WERI-Rb-1 (cell line): ENCODE results near the gene SDK2.

ENCODE experiments used
- DNase-seq: peaks from one replicate; pipeline ENCODE4 v3.0.0-alpha.2; 2020
- H3K27ac ChIP-seq: fragments of 250-450 bp; sonication (Bioruptor Pico); 2 replicates; pipeline ENCODE4 v1.5.1; 2020; ENCODE audit warnings: mild to moderate bottlenecking, moderate library complexity
- H3K27me3 ChIP-seq: fragments of 250-450 bp; sonication (Bioruptor Pico); 2 replicates; pipeline ENCODE4 v1.5.1; 2021; ENCODE audit warnings: mild to moderate bottlenecking, low read depth, moderate library complexity; ENCODE audit not compliant: insufficient read depth, severe bottlenecking
- H3K36me3 ChIP-seq: fragments of 250-450 bp; sonication (Bioruptor Pico); 2 replicates; pipeline ENCODE4 v1.5.1; 2020; ENCODE audit warnings: mild to moderate bottlenecking, moderate library complexity
- H3K4me3 ChIP-seq: 2 replicates; pipeline ENCODE4 v1.5.1; 2011; ENCODE audit warnings: low read depth, mild to moderate bottlenecking, control low read depth, low read length
- H3K9me3 ChIP-seq: fragments of 250-450 bp; sonication (Bioruptor Pico); 2 replicates; pipeline ENCODE4 v1.5.1; 2021; ENCODE audit warnings: mild to moderate bottlenecking, moderate library complexity; ENCODE audit not compliant: severe bottlenecking
- CTCF ChIP-seq: IDR thresholded peaks from 2 replicates; pipeline ENCODE4 v1.5.1; 2011; ENCODE audit warnings: low read depth, mild to moderate bottlenecking, control low read depth, inconsistent platforms, low read length

Gene SDK2

DNA sequence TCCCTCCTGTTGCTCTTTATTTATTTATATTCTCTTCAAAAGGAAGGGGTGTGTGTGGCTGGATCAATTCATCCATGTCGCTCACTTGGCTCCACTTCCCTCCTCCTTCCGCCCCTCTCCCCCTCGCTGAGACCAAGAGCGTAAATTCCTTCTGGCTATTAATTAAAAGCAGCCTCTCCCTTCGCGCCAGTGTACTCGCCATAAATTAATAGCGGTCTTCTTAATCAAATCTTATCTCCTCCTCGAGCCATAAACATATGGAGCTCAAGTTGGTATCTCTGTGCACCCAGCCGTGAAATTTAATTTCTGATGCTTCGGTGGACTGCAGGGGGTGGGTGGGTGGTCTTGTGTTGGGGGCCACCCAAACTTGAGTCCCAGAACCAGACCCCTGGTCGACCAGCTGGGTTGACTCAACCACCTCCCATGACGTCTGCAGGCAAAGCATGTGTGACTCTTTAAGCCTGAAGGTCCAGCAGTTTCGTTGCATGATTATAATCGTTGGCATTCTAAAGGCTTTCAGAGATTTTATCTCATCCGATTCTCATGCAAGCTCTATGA lies 57.9 kb downstream of the SDK2 start:
- H3K36me3 ChIP-seq, result no peaks in the 10 kb centered on the region; the same call in 1 of the 2 replicates
- DNase-seq, result no peak
- H3K9me3 ChIP-seq, result no peaks in the 10 kb centered on the region
- H3K4me3 ChIP-seq, result no peak overlapping the region
- no peak overlapping the region for H3K27ac ChIP-seq
- no peaks in the 10 kb centered on the region for H3K27me3 ChIP-seq
- TF ChIP-seq CTCF, result no peak

- H3K4me3 ChIP-seq, result no peak overlapping the region
- DNase-seq, result no peak
- H3K9me3 ChIP-seq, result no peaks in the 10 kb centered on the region
- peak; percentile 54 for TF ChIP-seq CTCF
- no peaks in the 10 kb centered on the region; the same call in 1 of the 2 replicates for H3K36me3 ChIP-seq
- H3K27me3 ChIP-seq, result no peaks in the 10 kb centered on the region
- no peak overlapping the region for H3K27ac ChIP-seq
Observed at GRCh38 chr17:73585583-73585982, 58.7 kb downstream of the SDK2 start.

- Histone ChIP-seq H3K36me3 (no peaks in the 10 kb centered on the region; the same call in 1 of the 2 replicates), H3K9me3 (no peaks in the 10 kb centered on the region), H3K4me3 (no peak overlapping the region), H3K27ac (no peak overlapping the region), H3K27me3 (no peaks in the 10 kb centered on the region)
- DNase-seq, result no peak
- no peak for TF ChIP-seq CTCF
Observed at GRCh38 chr17:73584987-73585386, 59.3 kb downstream of the SDK2 start.

- Histone ChIP-seq H3K4me3 (no peak overlapping the region), H3K27ac (no peak overlapping the region), H3K9me3 (no peaks in the 10 kb centered on the region), H3K36me3 (no peaks in the 10 kb centered on the region; the same call in 1 of the 2 replicates), H3K27me3 (no peaks in the 10 kb centered on the region)
- no peak for DNase-seq
- no peak for TF ChIP-seq CTCF
Observed at GRCh38 chr17:73584049-73584448, 60.2 kb downstream of the SDK2 start.

DNA sequence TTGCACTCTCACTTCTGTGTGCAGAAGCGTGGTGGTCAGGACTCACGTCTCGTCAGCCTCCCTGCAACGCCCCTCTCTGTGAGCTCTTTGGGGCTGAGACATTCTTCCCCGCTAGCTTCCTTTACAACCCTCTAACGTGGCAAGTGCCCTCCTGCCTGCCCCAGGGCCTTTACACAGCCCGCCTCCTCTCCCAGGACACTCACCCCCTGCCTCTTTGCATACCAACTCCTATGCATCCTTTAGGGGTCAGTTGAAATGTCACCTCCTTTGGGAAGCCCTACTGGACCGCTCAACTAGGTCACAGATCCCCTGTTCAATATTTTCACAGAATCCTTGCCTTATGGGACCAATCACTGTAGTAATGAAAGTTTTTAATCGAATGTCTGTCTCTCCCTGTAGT lies 61.4 kb downstream of the SDK2 start:
- Histone ChIP-seq H3K27me3 (no peaks in the 10 kb centered on the region), H3K36me3 (no peaks in the 10 kb centered on the region; the same call in none of the 2 replicates), H3K27ac (no peak overlapping the region), H3K4me3 (no peak overlapping the region), H3K9me3 (no peaks in the 10 kb centered on the region)
- TF ChIP-seq CTCF, result no peak
- no peak for DNase-seq

- H3K27me3 ChIP-seq, result no peaks in the 10 kb centered on the region
- DNase-seq, result no peak
- H3K36me3 ChIP-seq, result no peaks in the 10 kb centered on the region; the same call in none of the 2 replicates
- no peak overlapping the region for H3K4me3 ChIP-seq
- H3K9me3 ChIP-seq, result no peaks in the 10 kb centered on the region
- H3K27ac ChIP-seq, result no peak overlapping the region
- no peak for TF ChIP-seq CTCF
Observed at GRCh38 chr17:73582359-73582758, 61.9 kb downstream of the SDK2 start.
